H54 (cell line): ENCODE measurements around the gene FBXL13.
"Not testable (repeated sequence)": the region's sequence is repeated elsewhere in the genome, so short reads cannot be mapped to it uniquely, and the experiment has no call there.

Experiments
- DNase-seq: peaks from one replicate; pipeline ENCODE4 v3.0.0; 2011; ENCODE audit warnings: low spot score, mixed read lengths; ENCODE audit not compliant: insufficient read length
- FAIRE-seq: peaks from 3 replicates; lab custom pipeline; 2011; peaks lifted over from hg19 to GRCh38; lab: Jason Lieb, UNC
- POLR2A ChIP-seq: IDR thresholded peaks from 2 replicates; pipeline ENCODE4 v1.6.1; 2011; ENCODE audit warnings: low read depth, mild to moderate bottlenecking, low read length

FBXL13 gene

GRCh38 chr7:102991540-102992214, 82.9 kb downstream of the FBXL13 start:
- peak; percentile 91 for FAIRE-seq
- DNase-seq = peak; percentile 59
- TF ChIP-seq POLR2A = no peak

- DNase-seq (no peak), FAIRE-seq (no peak)
- TF ChIP-seq POLR2A = no peak
Observed at GRCh38 chr7:102991077-102991539, 83.5 kb downstream of the FBXL13 start.

GRCh38 chr7:102990642-102991041, 84.0 kb downstream of the FBXL13 start:
- no peak for FAIRE-seq
- TF ChIP-seq POLR2A = no peak
- DNase-seq = no peak

- DNase-seq = no peak
- FAIRE-seq = no peak
- no peak for TF ChIP-seq POLR2A
Observed at GRCh38 chr7:102988631-102989560, 85.7 kb downstream of the FBXL13 start.

GRCh38 chr7:102988088-102988487, 86.5 kb downstream of the FBXL13 start:
- no peak for DNase-seq
- FAIRE-seq = no peak
- no peak for TF ChIP-seq POLR2A

- FAIRE-seq = no peak
- no peak for DNase-seq
- no peak for TF ChIP-seq POLR2A
Observed at GRCh38 chr7:102985176-102985783, 89.3 kb downstream of the FBXL13 start.

GRCh38 chr7:102983602-102984001, 91.0 kb downstream of the FBXL13 start:
- DNase-seq (no peak), FAIRE-seq (no peak)
- TF ChIP-seq POLR2A = no peak

- FAIRE-seq (no peak), DNase-seq (no peak)
- TF ChIP-seq POLR2A = no peak
Observed at GRCh38 chr7:102982235-102982634, 92.4 kb downstream of the FBXL13 start.

- DNase-seq (no peak), FAIRE-seq (no peak)
- TF ChIP-seq POLR2A = no peak
Observed at GRCh38 chr7:102981451-102981850, 93.1 kb downstream of the FBXL13 start.

GRCh38 chr7:102979670-102980069, 94.9 kb downstream of the FBXL13 start:
- TF ChIP-seq POLR2A = no peak
- no peak for DNase-seq
- no peak for FAIRE-seq

- no peak for TF ChIP-seq POLR2A
- peak; percentile 65 for FAIRE-seq
- no peak for DNase-seq
Observed at GRCh38 chr7:102978284-102978683, 96.3 kb downstream of the FBXL13 start.

- DNase-seq, FAIRE-seq: not testable (repeated sequence)
Observed at GRCh38 chr7:102977586-102977985, 97.0 kb downstream of the FBXL13 start.

- FAIRE-seq (no peak), DNase-seq (no peak)
- TF ChIP-seq POLR2A = no peak
Observed at GRCh38 chr7:102976493-102976892, 98.1 kb downstream of the FBXL13 start.

- TF ChIP-seq POLR2A = no peak
- DNase-seq (no peak), FAIRE-seq (no peak)
Observed at GRCh38 chr7:102975854-102976253, 98.7 kb downstream of the FBXL13 start.
